ENCODE results near the gene DLG1.

GRCh38 chr3:197085137-197085536, 213.3 kb downstream of the DLG1 start:
- TF ChIP-seq CTCF (IDR thresholded peaks at IDR 0.05) (no peak), EP300 (IDR thresholded peaks at IDR 0.05) (no peak)

All from stomach (tissue), 4 donors.